Suprapubic skin (tissue), 4 donors: ENCODE measurements around the gene TSHZ2.

Experiments used
- CTCF ChIP-seq, 2 donors: fragments of 200-600 bp in 1 of 2; fragments of 450-650 bp in 1 of 2; sonication (generic) in 1 of 2; IDR thresholded peaks; one replicate each; pipeline ENCODE4 v1.5.1; 2016 to 2019; ENCODE audit warnings: antibody characterized with exemption in 2 of 2, mild to moderate bottlenecking in 1 of 2, moderate library complexity in 1 of 2
- EP300 ChIP-seq: sonication (generic); formaldehyde crosslinking; IDR thresholded peaks from one replicate; pipeline ENCODE4 v1.6.1; 2017; ENCODE audit warnings: antibody characterized with exemption
- POLR2A ChIP-seq, 2 donors: fragments of 450-650 bp; IDR thresholded peaks; one replicate each; pipeline ENCODE4 v1.6.1; 2017; ENCODE audit warnings: antibody characterized with exemption in 2 of 2, mild to moderate bottlenecking in 2 of 2, moderate library complexity in 2 of 2
- POLR2AphosphoS5 ChIP-seq, 3 donors: sonication (generic); formaldehyde crosslinking; IDR thresholded peaks; one replicate each; pipeline ENCODE4 v1.6.1; 2017; ENCODE audit warnings: antibody characterized with exemption in 3 of 3

GRCh38 chr20:53180928-53181362 lies 208.8 kb downstream of the TSHZ2 start:
- no peak for TF ChIP-seq POLR2A (IDR thresholded peaks at IDR 0.05)
- TF ChIP-seq CTCF (IDR thresholded peaks at IDR 0.05) = no peak
- no peak for TF ChIP-seq EP300
- no peak for TF ChIP-seq POLR2AphosphoS5 (IDR thresholded peaks at IDR 0.05)
